GM19025 (cell line): ENCODE data around the gene USF2.

ENCODE experiments used
- ATAC-seq: cut with Tn5 transposase; IDR thresholded peaks from one replicate; pipeline ENCODE4 v1.9.1; 2021; ENCODE audit warnings: mild to moderate bottlenecking, low read depth, moderate library complexity; ENCODE audit not compliant: unreplicated experiment

Gene USF2

GRCh38 chr19:35265126-35265899 is 3.4 kb upstream of the USF2 start:
- ATAC-seq = no peak

GRCh38 chr19:35265900-35266519 is 2.8 kb upstream of the USF2 start:
- ATAC-seq = no peak

GRCh38 chr19:35266520-35267352 is 2.0 kb upstream of the USF2 start:
- no peak for ATAC-seq

- ATAC-seq = no peak
These were observed 1.4 kb upstream of the USF2 start for GRCh38 chr19:35267353-35267817.

GRCh38 chr19:35267818-35268535 is 785 bp upstream of the USF2 start:
- ATAC-seq = peak; percentile 42

- ATAC-seq = peak; percentile 38
These were observed 816 bp downstream of the USF2 start for GRCh38 chr19:35269438-35270117.

GRCh38 chr19:35270381-35270811 is 1.6 kb downstream of the USF2 start:
- no peak for ATAC-seq

- no peak for ATAC-seq
These were observed 2.8 kb downstream of the USF2 start for GRCh38 chr19:35271546-35271945.

GRCh38 chr19:35272122-35272719 is 3.5 kb downstream of the USF2 start:
- no peak for ATAC-seq

GRCh38 chr19:35272954-35273649 is 4.3 kb downstream of the USF2 start:
- ATAC-seq = no peak

GRCh38 chr19:35273686-35274259 is 5.0 kb downstream of the USF2 start:
- ATAC-seq = no peak

- ATAC-seq = no peak
These were observed 5.6 kb downstream of the USF2 start for GRCh38 chr19:35274323-35274722.

GRCh38 chr19:35276706-35277281 is 8.0 kb downstream of the USF2 start:
- ATAC-seq = no peak

- no peak for ATAC-seq
These were observed 10.0 kb downstream of the USF2 start for GRCh38 chr19:35278578-35279284.

- ATAC-seq = no peak
These were observed 10.6 kb downstream of the USF2 start for GRCh38 chr19:35279374-35279773.

- ATAC-seq = no peak
These were observed 11.4 kb downstream of the USF2 start for GRCh38 chr19:35279985-35280821.

- ATAC-seq = no peak
These were observed 12.5 kb downstream of the USF2 start for GRCh38 chr19:35281303-35281702.
